ENCODE results near the gene TAF13. TPM values are rescaled to one million over a fixed set of nuclear protein-coding genes. Genes with fewer than 3 reads are reported as not detected.

TAF13 gene
- total RNA-seq, 1 experiment from 2014 or later: 76.7 TPM

DNA sequence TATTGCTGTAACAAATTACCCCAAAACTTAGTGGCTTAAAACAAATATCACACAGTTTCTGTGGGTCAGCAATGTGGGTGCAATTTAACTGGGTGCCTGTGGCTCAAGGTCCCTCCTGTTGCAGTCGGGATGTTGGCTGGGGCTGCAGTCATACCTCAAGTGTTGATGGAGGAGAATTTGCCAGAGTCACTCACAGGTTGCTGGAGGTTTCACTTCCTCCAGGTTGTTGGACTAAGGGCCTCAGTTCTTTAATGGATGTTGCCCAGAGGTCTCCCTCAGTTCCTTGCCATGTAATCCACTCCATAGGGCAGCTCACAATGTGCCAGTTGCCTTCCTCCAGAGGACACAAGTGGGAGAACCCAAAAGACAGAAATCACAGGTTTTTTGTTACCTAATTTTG is 2.5 kb upstream of the TAF13 start:
- Mint-ChIP-seq H3K27me3 (ENCODE audit: insufficient read depth, unreplicated experiment) (no peaks in the 10 kb centered on the region), H3K4me3 (ENCODE audit: unreplicated experiment) (no peak overlapping the region), H3K36me3 (ENCODE audit: insufficient read depth, unreplicated experiment) (peaks cover 14% of the 10 kb centered on the region), H3K4me1 (ENCODE audit: insufficient read depth, unreplicated experiment) (no peaks in the 10 kb centered on the region), H3K9me3 (ENCODE audit: unreplicated experiment) (no peaks in the 10 kb centered on the region), H3K27ac (ENCODE audit: low read depth, unreplicated experiment) (no peak overlapping the region)
- no TSS peak for BruUV-seq (replicated peaks)
- ChIA-PET POLR2A (interaction anchor here (3.3 kb wide), 1 partner anchor 36 kb away, joined by 17 read pairs; the partner anchor contains the start of gene WDR47), CTCF (interaction anchor here (1.3 kb wide), 1 partner anchor 22 kb away, joined by 3 read pairs; no protein-coding TSS in a partner anchor)
- TF ChIP-seq CTCF (IDR thresholded peaks at IDR 0.05; ENCODE audit: unreplicated experiment): no peak
- intact Hi-C loops (cut with micrococcal nuclease): no loop called here
- no peak for DNase-seq (ENCODE audit: unreplicated experiment)

DNA sequence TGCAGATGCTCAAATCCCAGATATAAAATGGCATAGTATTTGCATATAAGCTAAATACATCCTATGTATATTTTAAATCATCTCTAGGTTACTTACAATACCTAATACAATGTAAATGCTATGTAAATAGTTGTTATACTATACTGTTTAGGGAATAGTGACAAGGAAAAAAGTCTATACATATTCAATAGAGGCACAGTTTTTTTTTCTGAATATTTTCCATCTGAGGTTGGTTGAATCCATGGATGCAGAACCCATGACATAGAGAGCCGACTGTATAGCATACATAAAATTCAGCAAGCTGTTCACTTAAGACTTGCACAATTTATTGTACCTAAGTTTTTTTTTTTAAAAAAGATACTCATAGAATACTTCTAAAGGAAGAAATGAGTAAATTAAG is 6.5 kb downstream of the TAF13 start:
- no peak for DNase-seq (ENCODE audit: unreplicated experiment)
- TF ChIP-seq CTCF (IDR thresholded peaks at IDR 0.05; ENCODE audit: unreplicated experiment): no peak
- no TSS peak for BruUV-seq (replicated peaks)
- Mint-ChIP-seq H3K27me3 (ENCODE audit: insufficient read depth, unreplicated experiment) (no peaks in the 10 kb centered on the region), H3K4me1 (ENCODE audit: insufficient read depth, unreplicated experiment) (peaks cover 5% of the 10 kb centered on the region), H3K9me3 (ENCODE audit: unreplicated experiment) (no peaks in the 10 kb centered on the region), H3K36me3 (ENCODE audit: insufficient read depth, unreplicated experiment) (peaks cover 61% of the 10 kb centered on the region), H3K27ac (ENCODE audit: low read depth, unreplicated experiment) (no peak overlapping the region), H3K4me3 (ENCODE audit: unreplicated experiment) (no peak overlapping the region)
- CTCF ChIA-PET: interaction anchor here (0.7 kb wide), 2 partner anchors 140 to 526 kb away, joined by 3 to 4 read pairs; no protein-coding TSS in a partner anchor
- intact Hi-C loops (cut with micrococcal nuclease): no loop called here
- POLR2A ChIA-PET: interaction anchor here (0.7 to 2.0 kb wide), 3 partner anchors 27 to 1058 kb away, joined by 3 to 6 read pairs (median 4); partner anchors contain the start of gene WDR47

GRCh38 chr1:109067883-109068282 is 7.9 kb downstream of the TAF13 start:
- peaks cover 2% of the 10 kb centered on the region for H3K4me1 Mint-ChIP-seq (ENCODE audit: insufficient read depth, unreplicated experiment)
- H3K4me3 Mint-ChIP-seq (ENCODE audit: unreplicated experiment): no peak overlapping the region
- no peak overlapping the region for H3K27ac Mint-ChIP-seq (ENCODE audit: low read depth, unreplicated experiment)
- H3K36me3 Mint-ChIP-seq (ENCODE audit: insufficient read depth, unreplicated experiment): peaks cover 55% of the 10 kb centered on the region
- H3K9me3 Mint-ChIP-seq (ENCODE audit: unreplicated experiment): no peaks in the 10 kb centered on the region
- intact Hi-C loops (cut with micrococcal nuclease): no loop called here
- ChIA-PET POLR2A (interaction anchor here (0.6 to 2.0 kb wide), 4 partner anchors 8 to 32 kb away, joined by 3 to 8 read pairs (median 5); partner anchors contain the start of genes TAF13, TMEM167B and WDR47), CTCF (interaction anchor here (0.6 kb wide), 6 partner anchors 22 to 363 kb away, joined by 3 to 5 read pairs (median 4); no protein-coding TSS in a partner anchor)
- no peak for DNase-seq (ENCODE audit: unreplicated experiment)
- no TSS peak for BruUV-seq (replicated peaks)
- H3K27me3 Mint-ChIP-seq (ENCODE audit: insufficient read depth, unreplicated experiment): no peaks in the 10 kb centered on the region
- TF ChIP-seq CTCF (IDR thresholded peaks at IDR 0.05; ENCODE audit: unreplicated experiment): no peak

GRCh38 chr1:109065137-109065536 is 10.7 kb downstream of the TAF13 start:
- POLR2A ChIA-PET: no interaction called here
- H3K4me1 Mint-ChIP-seq (ENCODE audit: insufficient read depth, unreplicated experiment): no peaks in the 10 kb centered on the region
- no TSS peak for BruUV-seq (replicated peaks)

More at GRCh38 chr1:109065137-109065536, 10.7 kb downstream of the TAF13 start:
- Mint-ChIP-seq H3K36me3 (ENCODE audit: insufficient read depth, unreplicated experiment) (peaks cover 55% of the 10 kb centered on the region), H3K4me3 (ENCODE audit: unreplicated experiment) (no peak overlapping the region), H3K27ac (ENCODE audit: low read depth, unreplicated experiment) (no peak overlapping the region), H3K27me3 (ENCODE audit: insufficient read depth, unreplicated experiment) (no peaks in the 10 kb centered on the region), H3K9me3 (ENCODE audit: unreplicated experiment) (no peaks in the 10 kb centered on the region)
- TF ChIP-seq CTCF (IDR thresholded peaks at IDR 0.05; ENCODE audit: unreplicated experiment): no peak
- intact Hi-C loops (cut with micrococcal nuclease): no loop called here
- CTCF ChIA-PET: interaction anchor here (0.6 to 1.2 kb wide), 2 partner anchors 9 to 47 kb away, joined by 4 read pairs; a partner anchor contains a TSS
- DNase-seq (ENCODE audit: unreplicated experiment): no peak
